OCI-LY1 (cell line): Measurements from ENCODE around the gene KIF13A.

Source experiments
- EZH2 ChIP-seq: fragments of 200-600 bp; sonication (generic), shearing (Covaris generic); IDR thresholded peaks from 2 replicates; pipeline ENCODE4 v1.8.0; 2017; ENCODE audit warnings: borderline replicate concordance, mixed run types, mild to moderate bottlenecking, antibody characterized with exemption, low read length, moderate library complexity, mixed read lengths
- TF ChIP-seq, protein P1 (sequence below): fragments of 200-600 bp; sonication (generic), shearing (Covaris generic); IDR thresholded peaks from 2 replicates; pipeline ENCODE4 v1.5.1; 2017; ENCODE audit warnings: mild to moderate bottlenecking, antibody characterized with exemption, low read length, moderate library complexity, mixed read lengths

DNA sequence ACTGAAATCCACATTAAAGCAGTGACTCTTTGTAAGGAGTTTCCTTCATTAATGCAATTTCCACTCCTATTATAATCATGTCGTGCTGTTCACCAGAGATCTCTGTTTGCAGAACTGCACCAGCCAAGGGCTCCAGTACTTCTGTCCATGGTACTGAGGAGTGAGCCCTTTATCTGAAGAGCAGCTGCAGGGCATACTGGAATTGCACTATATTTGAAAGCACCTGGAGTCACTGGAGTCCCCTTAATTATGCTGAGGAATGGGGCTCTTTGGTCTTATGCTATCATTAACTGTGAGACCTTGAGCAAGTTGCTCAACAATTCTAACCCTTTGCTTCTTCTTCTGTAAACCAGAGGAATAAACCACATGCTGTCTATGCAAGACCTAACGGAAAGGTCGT is 219.0 kb downstream of the KIF13A start:
- TF ChIP-seq, protein P1, sequence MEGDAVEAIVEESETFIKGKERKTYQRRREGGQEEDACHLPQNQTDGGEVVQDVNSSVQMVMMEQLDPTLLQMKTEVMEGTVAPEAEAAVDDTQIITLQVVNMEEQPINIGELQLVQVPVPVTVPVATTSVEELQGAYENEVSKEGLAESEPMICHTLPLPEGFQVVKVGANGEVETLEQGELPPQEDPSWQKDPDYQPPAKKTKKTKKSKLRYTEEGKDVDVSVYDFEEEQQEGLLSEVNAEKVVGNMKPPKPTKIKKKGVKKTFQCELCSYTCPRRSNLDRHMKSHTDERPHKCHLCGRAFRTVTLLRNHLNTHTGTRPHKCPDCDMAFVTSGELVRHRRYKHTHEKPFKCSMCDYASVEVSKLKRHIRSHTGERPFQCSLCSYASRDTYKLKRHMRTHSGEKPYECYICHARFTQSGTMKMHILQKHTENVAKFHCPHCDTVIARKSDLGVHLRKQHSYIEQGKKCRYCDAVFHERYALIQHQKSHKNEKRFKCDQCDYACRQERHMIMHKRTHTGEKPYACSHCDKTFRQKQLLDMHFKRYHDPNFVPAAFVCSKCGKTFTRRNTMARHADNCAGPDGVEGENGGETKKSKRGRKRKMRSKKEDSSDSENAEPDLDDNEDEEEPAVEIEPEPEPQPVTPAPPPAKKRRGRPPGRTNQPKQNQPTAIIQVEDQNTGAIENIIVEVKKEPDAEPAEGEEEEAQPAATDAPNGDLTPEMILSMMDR, result no peak
- TF ChIP-seq EZH2, result no peak
